HFFc6 (cell line): ENCODE data around the gene JUP. TPM values are rescaled to one million over a fixed set of nuclear protein-coding genes. Genes with fewer than 3 reads are reported as not detected.

Source experiments
- DNase-seq: peaks from one replicate; pipeline ENCODE4 v3.0.0-alpha.2; 2018
- H3K27ac Mint-ChIP-seq: 2 replicates; pipeline ENCODE4 v1.8.0; 2020; ENCODE audit warnings: mild to moderate bottlenecking, mixed read lengths
- H3K27me3 Mint-ChIP-seq: 2 replicates; pipeline ENCODE4 v1.8.0; 2021; ENCODE audit warnings: mild to moderate bottlenecking, moderate library complexity, mixed read lengths; ENCODE audit not compliant: insufficient read depth
- H3K36me3 Mint-ChIP-seq: 2 replicates; pipeline ENCODE4 v1.8.0; 2021; ENCODE audit warnings: low read depth, mixed read lengths
- H3K4me1 Mint-ChIP-seq: 2 replicates; pipeline ENCODE4 v1.8.0; 2020; ENCODE audit warnings: low read depth, mixed read lengths
- H3K4me3 Mint-ChIP-seq: 2 replicates; pipeline ENCODE4 v1.8.0; 2020; ENCODE audit warnings: mild to moderate bottlenecking, moderate library complexity, mixed read lengths
- H3K9me3 Mint-ChIP-seq: 2 replicates; pipeline ENCODE4 v1.8.0; 2020; ENCODE audit warnings: mild to moderate bottlenecking, mixed read lengths
- total RNA-seq, 6 experiments: library from RNA; stranded (reverse); fragmentation: NEBNext Ultra II Directional; extraction: Animal tissue kit (Norgen Biotek cat#: 25700); gene quantifications; 2 replicates in 1 of 6; 3 replicates in 5 of 6; pipeline ENCODE4 v1.2.3, GENCODE V29; 2021
- TF ChIP-seq, protein P1 (sequence below): fragments of 200-600 bp; sonication (generic); IDR thresholded peaks from 2 replicates; pipeline ENCODE4 v1.5.0; 2021; ENCODE audit warnings: antibody characterized with exemption, mild to moderate bottlenecking

Gene JUP
- total RNA-seq, 6 experiments from 2014 or later = 1.5 to 9.1 (median 1.9) TPM

DNA sequence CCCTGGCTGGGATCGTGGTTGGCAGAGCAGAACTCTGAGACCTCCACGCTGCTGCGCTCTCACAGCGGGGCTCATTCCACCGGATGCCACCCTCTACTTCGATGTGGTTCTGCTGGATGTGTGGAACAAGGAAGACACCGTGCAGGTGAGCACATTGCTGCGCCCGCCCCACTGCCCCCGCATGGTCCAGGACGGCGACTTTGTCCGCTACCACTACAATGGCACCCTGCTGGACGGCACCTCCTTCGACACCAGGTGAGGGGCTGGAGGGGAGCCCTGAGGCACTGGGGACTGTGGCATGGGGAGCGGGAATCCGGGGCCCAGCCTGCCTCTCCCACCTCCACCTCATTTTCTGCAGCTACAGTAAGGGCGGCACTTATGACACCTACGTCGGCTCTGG, 31.5 kb upstream of the JUP start:
- H3K36me3 Mint-ChIP-seq = peaks cover 22% of the 10 kb centered on the region
- H3K27ac Mint-ChIP-seq = no peak overlapping the region; the same call in 1 of the 2 replicates
- H3K4me1 Mint-ChIP-seq = peaks cover 6% of the 10 kb centered on the region
- H3K4me3 Mint-ChIP-seq = no peak overlapping the region
- peaks cover 8% of the 10 kb centered on the region for H3K27me3 Mint-ChIP-seq
- TF ChIP-seq, protein P1, sequence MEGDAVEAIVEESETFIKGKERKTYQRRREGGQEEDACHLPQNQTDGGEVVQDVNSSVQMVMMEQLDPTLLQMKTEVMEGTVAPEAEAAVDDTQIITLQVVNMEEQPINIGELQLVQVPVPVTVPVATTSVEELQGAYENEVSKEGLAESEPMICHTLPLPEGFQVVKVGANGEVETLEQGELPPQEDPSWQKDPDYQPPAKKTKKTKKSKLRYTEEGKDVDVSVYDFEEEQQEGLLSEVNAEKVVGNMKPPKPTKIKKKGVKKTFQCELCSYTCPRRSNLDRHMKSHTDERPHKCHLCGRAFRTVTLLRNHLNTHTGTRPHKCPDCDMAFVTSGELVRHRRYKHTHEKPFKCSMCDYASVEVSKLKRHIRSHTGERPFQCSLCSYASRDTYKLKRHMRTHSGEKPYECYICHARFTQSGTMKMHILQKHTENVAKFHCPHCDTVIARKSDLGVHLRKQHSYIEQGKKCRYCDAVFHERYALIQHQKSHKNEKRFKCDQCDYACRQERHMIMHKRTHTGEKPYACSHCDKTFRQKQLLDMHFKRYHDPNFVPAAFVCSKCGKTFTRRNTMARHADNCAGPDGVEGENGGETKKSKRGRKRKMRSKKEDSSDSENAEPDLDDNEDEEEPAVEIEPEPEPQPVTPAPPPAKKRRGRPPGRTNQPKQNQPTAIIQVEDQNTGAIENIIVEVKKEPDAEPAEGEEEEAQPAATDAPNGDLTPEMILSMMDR = no peak
- H3K9me3 Mint-ChIP-seq = no peaks in the 10 kb centered on the region
- DNase-seq = no peak

DNA sequence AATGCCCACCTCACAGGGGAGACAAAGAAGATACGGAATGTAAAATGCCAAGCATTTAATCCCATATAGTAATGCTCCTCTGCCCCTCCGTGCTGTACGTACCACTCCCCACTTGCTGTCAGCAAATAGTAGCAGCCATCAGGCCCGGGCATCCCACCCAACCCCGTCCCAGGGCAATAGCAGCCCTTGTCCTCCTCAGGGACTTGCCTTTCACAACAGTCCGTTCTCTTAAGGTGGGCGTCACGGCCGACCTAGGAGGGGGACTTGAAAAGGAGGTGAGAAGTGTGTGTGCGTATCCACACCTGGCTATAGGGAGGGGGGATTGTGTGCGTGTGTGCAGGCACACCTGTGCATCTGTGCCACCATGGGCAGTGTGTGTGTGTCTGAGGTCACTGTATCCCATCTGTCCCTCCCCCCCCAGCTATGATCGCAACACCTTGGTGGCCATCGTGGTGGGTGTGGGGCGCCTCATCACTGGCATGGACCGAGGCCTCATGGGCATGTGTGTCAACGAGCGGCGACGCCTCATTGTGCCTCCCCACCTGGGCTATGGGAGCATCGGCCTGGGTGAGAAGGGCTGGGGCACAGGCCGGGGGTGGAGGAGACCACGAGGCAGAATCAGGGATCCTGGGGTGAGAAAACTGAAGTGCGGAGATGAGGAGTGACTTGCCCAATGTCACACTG, 30.3 kb upstream of the JUP start:
- Mint-ChIP-seq H3K4me1 (peaks cover 12% of the 10 kb centered on the region), H3K4me3 (peak overlapping the region; percentile 39; the same call in 1 of the 2 replicates), H3K27ac (no peak overlapping the region), H3K27me3 (peaks cover 1% of the 10 kb centered on the region), H3K36me3 (peaks cover 22% of the 10 kb centered on the region), H3K9me3 (no peaks in the 10 kb centered on the region)
- TF ChIP-seq, protein P1 = no peak
- DNase-seq = no peak

DNA sequence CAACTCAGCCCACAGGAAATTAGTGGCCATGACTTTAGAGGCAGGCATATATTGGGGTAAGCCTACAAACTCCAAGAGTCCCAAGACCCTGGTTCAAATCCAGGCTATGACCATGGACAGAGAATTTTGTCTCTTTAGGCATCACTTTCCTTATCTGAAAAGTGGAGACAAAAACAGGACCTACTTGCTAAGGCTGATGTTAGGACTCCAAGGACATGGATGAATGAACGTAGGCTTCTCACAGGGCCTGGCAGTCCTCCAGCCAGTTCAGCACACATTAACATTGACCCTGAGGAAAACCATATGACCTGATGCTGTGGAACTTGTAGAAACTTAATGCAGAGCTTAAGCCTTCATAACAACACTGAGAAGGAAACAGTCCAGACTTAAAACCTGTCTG, 27.7 kb upstream of the JUP start:
- no peak for DNase-seq
- peaks cover 34% of the 10 kb centered on the region for H3K36me3 Mint-ChIP-seq
- H3K9me3 Mint-ChIP-seq = no peaks in the 10 kb centered on the region; the same call in 1 of the 2 replicates
- peak overlapping the region; percentile 87 for H3K27ac Mint-ChIP-seq
- TF ChIP-seq, protein P1 = no peak
- H3K27me3 Mint-ChIP-seq = peaks cover 3% of the 10 kb centered on the region
- peak overlapping the region; percentile 96 for H3K4me3 Mint-ChIP-seq
- H3K4me1 Mint-ChIP-seq = peaks cover 28% of the 10 kb centered on the region

DNA sequence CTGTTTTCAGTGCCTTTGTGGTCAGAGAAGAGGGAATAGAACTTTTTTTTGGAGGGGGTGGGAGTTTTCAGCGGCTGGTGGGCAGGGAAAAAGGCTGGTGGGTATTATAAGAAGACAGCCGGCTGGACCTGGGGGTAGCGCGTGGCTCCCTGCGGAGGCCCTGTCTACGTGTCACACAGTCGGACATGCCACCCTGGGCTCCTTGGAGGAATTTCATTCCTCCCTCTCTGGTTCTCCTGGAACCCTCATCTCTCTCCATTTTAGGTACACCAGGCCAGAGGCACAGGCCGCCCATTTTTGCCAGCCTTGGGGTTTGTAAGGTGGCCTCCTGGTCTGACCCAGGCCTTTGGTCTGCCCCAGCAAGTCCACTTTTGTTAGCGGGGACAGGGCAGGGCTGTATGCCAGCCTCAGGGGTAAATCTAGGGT, 27.2 kb upstream of the JUP start:
- H3K4me1 Mint-ChIP-seq = peaks cover 29% of the 10 kb centered on the region
- TF ChIP-seq, protein P1 = no peak
- no peaks in the 10 kb centered on the region; the same call in 1 of the 2 replicates for H3K9me3 Mint-ChIP-seq
- peak overlapping the region; percentile 96 for H3K4me3 Mint-ChIP-seq
- no peak for DNase-seq
- H3K27ac Mint-ChIP-seq = peak overlapping the region; percentile 87
- peaks cover 34% of the 10 kb centered on the region for H3K36me3 Mint-ChIP-seq
- peaks cover 3% of the 10 kb centered on the region for H3K27me3 Mint-ChIP-seq

DNA sequence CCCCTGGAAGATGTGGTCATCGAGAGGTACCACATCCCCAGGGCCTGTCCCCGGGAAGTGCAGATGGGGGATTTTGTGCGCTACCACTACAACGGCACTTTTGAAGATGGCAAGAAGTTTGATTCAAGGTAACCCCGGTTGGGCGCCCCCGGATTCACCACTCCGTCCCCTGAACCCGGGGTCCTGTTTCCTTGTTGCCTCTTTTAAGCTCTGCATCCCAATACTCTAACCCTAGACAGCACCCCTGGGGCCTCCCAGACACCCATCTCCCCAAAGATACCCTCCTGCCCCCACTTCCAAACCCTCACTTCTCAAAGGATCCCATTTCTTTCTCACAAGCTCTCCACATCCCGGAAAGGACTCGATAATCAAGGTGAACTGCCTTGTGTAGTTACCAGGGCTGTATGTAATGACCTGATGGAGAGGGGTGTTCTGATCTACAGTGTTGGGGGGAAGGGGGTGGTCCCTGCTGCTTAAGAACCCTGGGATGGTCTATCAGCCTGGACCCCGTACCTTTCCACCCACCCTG, 26.7 kb upstream of the JUP start:
- no peak for DNase-seq
- H3K9me3 Mint-ChIP-seq = no peaks in the 10 kb centered on the region; the same call in 1 of the 2 replicates
- TF ChIP-seq, protein P1 = no peak
- peak overlapping the region; percentile 96 for H3K4me3 Mint-ChIP-seq
- peaks cover 29% of the 10 kb centered on the region for H3K4me1 Mint-ChIP-seq
- H3K27me3 Mint-ChIP-seq = peaks cover 3% of the 10 kb centered on the region
- H3K36me3 Mint-ChIP-seq = peaks cover 31% of the 10 kb centered on the region
- H3K27ac Mint-ChIP-seq = peak overlapping the region; percentile 87
